HG03066 (cell line): ENCODE measurements around the gene AMPD2.
"Not testable (repeated sequence)": the region's sequence is repeated elsewhere in the genome, so short reads cannot be mapped to it uniquely, and the experiment has no call there.

Experiments
- ATAC-seq: cut with Tn5 transposase; IDR thresholded peaks from one replicate; pipeline ENCODE4 v1.9.1; 2021; ENCODE audit warnings: low read depth; ENCODE audit not compliant: unreplicated experiment

Gene AMPD2

DNA sequence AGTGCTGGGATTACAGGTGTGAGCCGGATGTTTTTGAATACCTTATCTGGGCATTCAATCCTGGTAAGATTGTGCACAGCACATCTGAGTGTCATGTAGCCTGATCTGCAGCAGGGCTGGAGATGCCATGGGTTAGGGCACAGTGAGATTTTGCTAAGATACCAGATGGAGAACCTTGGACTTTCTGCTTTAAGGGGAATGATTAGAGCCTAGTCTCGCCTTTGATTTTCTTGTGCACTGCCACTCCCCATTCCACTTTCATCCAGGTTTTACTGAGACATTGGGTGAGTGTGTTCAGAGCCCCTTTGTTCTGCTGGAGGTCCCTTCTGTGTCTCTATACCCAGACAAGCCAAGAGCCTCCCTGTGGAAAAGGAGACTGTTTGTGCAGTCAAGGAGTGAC is 54.2 kb downstream of the AMPD2 start:
- not testable (repeated sequence) for ATAC-seq

DNA sequence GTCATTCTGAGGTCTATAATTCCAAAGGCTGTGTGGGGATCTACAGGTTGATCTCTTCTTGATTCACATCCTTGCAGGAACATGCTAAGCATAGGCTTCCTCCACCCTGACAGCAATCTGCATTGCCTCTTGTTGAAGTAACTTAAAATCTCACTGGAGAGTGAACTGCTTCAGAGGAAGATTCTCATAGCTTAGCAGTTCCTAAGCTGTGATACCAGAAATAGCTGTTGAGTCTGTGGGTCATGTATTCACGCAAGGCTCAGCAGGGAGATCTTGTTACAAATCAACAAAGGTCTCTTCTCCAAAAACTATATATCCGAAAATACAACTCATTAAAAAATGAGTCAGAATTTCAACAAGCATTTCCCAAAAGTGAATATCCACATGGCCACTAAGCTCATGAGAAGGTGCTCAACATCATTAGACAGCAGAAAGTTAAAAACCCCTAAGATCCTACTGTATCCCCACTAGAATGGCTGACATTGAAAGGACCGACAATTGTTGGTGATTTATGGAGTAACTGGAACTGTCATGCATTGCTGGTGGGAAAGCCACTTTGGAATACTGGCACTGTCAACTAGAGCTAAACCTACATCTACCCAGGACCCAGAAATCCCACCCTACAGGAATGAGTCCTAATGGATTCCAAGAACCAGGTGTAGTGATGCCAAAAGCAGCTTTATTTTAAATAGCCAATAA is 57.2 kb downstream of the AMPD2 start:
- ATAC-seq: not testable (repeated sequence)

DNA sequence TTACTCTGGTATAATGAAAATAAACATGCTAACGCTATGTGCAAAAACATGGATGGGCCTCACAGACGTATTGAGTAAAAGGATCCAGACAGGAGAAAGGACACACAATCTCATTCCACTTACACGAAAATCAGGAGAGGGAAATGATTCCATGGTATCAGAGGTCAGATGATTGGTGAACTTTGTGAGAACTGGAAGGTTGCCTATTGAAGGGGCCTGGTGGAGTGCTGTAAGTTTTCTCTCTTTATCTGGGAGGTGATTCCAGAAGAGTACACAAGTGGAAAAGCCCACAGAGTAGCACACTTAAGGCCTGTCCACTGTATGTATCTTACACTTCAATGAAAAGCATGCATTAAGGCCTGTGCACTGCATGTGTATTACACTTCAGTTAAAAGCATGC is 57.8 kb downstream of the AMPD2 start:
- no peak for ATAC-seq

GRCh38 chr1:109678637-109679036 is 59.0 kb downstream of the AMPD2 start:
- ATAC-seq: not testable (repeated sequence)
